Measurements from ENCODE around the gene PRDM16.

Gene PRDM16

DNA sequence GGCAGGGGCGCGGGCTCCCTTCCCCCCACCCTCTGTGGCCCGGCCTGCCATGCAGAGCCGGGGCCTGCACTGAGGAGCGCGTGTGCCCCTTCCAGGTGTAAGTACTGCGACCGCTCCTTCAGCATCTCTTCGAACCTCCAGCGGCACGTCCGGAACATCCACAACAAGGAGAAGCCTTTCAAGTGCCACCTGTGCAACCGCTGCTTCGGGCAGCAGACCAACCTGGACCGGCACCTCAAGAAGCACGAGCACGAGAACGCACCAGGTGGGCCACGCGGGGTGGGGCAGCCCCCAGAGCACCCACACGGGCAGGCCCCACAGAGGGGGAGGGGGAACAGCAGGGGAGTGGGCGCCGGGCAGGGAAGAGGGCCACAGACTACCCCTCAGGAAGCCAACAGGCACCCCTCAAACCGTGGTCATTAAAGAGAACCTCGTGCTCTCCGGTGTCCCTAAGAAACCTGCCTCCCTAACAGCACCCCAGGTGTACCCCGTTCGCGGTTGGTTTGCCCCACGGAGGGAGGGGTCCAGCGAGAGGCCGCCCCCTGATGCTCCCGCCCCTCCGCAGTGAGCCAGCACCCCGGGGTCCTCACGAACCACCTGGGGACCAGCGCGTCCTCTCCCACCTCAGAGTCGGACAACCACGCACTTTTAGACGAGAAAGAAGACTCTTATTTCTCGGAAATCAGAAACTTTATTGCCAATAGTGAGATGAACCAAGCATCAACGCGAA is 356.6 kb downstream of the PRDM16 start:
- Histone ChIP-seq H3K9ac (ENCODE audit: low read length) (no peak overlapping the region), H3K4me3 (ENCODE audit: low read length) (no peak overlapping the region), H3K36me3 (ENCODE audit: control insufficient read depth, insufficient read depth, low read length) (peaks cover 12% of the 10 kb centered on the region), H3K4me1 (ENCODE audit: control insufficient read depth, insufficient read depth, low read length) (peaks cover 43% of the 10 kb centered on the region), H3K27me3 (ENCODE audit: control insufficient read depth, insufficient read depth, low read length) (no peaks in the 10 kb centered on the region), H3K9me3 (ENCODE audit: control insufficient read depth, low read length) (no peaks in the 10 kb centered on the region)

DNA sequence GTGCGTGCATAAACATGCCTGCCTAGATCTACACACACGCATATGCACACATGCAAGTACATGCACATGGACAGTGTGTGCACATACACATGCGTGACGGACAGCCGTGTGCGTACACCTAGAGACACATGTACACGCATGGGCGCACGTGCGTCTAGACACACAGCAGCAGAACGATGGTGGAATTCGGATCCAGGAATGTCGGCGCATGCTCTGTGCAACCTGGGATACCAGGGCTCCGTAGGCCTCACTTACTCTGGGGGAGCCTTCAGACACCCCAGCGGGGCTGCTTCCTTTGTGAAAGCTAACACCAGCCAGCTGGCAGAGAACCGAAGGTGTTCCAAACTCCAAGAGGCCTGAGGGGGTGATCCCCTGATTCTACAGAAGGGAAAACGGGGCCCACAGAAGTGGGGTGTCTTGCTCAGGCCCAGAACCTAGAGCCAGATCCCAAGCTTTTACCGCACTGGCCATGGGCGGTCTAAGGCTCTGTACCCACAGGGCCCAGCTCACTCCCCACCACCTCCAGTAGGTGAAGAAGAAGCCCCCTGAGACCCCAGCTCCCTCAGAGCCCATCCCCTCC is 358.0 kb downstream of the PRDM16 start:
- Histone ChIP-seq H3K4me3 (ENCODE audit: low read length) (no peak overlapping the region), H3K4me1 (ENCODE audit: control insufficient read depth, insufficient read depth, low read length) (peaks cover 29% of the 10 kb centered on the region), H3K27me3 (ENCODE audit: control insufficient read depth, insufficient read depth, low read length) (no peaks in the 10 kb centered on the region), H3K9me3 (ENCODE audit: control insufficient read depth, low read length) (no peaks in the 10 kb centered on the region), H3K36me3 (ENCODE audit: control insufficient read depth, insufficient read depth, low read length) (peaks cover 12% of the 10 kb centered on the region), H3K9ac (ENCODE audit: low read length) (no peak overlapping the region)

DNA sequence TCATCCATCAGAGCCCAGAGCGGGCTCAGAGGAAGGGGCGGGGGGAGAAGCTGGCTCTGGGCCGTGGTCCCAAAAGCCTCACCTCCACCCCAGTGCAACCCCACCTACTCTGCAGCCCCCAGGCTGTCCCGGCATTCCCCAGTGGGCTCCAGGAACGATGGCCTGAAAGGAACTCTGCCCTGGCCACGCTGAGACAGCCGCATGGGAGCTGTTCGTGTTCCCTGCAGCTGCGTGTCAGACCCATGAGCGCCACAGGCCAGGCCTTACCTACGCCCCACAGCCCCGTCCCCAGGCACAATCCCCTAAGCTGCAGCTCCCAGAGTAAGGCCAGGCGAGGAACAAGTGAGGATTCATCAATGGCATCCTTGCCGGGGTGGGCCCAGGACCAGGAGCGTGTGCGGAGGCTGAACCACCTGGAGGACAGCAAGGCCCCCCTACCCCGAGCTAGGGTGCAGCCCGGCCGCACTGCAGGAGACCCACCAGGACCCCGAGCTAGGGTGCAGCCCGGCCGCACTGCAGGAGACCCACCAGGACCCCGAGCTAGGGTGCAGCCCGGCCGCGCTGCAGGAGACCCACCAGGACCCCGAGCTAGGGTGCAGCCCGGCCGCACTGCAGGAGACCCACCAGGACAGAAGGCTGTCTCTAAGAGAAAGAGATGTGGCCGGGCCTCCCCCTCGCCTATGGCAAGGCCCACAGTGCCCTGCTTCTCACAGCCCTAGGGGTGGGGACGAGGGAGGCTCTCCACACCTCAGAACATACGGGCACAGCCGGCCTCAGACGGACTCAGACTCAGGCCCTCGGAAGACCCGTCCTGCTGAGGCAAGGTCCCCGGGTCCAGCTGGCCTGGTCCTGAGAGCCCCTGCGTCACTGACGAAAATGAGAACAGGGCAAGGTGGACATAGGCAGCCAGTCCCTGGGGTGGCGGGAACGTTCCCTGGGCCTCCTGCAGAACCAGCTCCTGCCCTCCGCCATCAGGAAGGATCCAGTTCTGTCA is 359.0 kb downstream of the PRDM16 start:
- no peaks in the 10 kb centered on the region for H3K9me3 ChIP-seq (ENCODE audit: control insufficient read depth, low read length)
- H3K4me3 ChIP-seq (ENCODE audit: low read length): no peak overlapping the region
- H3K9ac ChIP-seq (ENCODE audit: low read length): no peak overlapping the region
- peaks cover 20% of the 10 kb centered on the region for H3K4me1 ChIP-seq (ENCODE audit: control insufficient read depth, insufficient read depth, low read length)
- H3K27me3 ChIP-seq (ENCODE audit: control insufficient read depth, insufficient read depth, low read length): no peaks in the 10 kb centered on the region
- peaks cover 12% of the 10 kb centered on the region for H3K36me3 ChIP-seq (ENCODE audit: control insufficient read depth, insufficient read depth, low read length)

DNA sequence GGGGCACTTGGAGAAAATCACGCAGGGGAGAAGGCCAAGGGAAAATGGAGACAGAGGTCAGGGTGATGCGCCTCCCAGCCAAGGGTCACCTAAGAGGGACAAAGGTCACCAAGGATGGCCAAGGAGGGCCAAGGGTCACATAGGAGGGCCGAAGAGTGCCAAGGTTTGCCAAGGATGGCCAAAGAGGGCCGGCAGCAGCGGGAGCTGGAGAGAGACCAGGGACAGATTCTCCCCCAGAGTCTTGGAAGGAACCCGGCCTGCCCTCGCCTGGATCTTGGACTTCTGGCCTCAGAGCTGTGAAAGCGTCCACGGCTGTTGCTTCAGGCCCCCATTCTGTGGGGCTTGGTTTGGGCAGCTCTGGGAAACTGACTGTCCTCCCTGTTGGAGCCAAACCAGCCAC is 359.9 kb downstream of the PRDM16 start:
- peaks cover 12% of the 10 kb centered on the region for H3K36me3 ChIP-seq (ENCODE audit: control insufficient read depth, insufficient read depth, low read length)
- no peak overlapping the region for H3K4me3 ChIP-seq (ENCODE audit: low read length)
- no peaks in the 10 kb centered on the region for H3K27me3 ChIP-seq (ENCODE audit: control insufficient read depth, insufficient read depth, low read length)
- H3K9ac ChIP-seq (ENCODE audit: low read length): no peak overlapping the region
- H3K4me1 ChIP-seq (ENCODE audit: control insufficient read depth, insufficient read depth, low read length): peaks cover 11% of the 10 kb centered on the region
- no peaks in the 10 kb centered on the region for H3K9me3 ChIP-seq (ENCODE audit: control insufficient read depth, low read length)

- no peak overlapping the region for H3K9ac ChIP-seq (ENCODE audit: low read length)
- H3K9me3 ChIP-seq (ENCODE audit: control insufficient read depth, low read length): no peaks in the 10 kb centered on the region
- peaks cover 12% of the 10 kb centered on the region for H3K36me3 ChIP-seq (ENCODE audit: control insufficient read depth, insufficient read depth, low read length)
- H3K27me3 ChIP-seq (ENCODE audit: control insufficient read depth, insufficient read depth, low read length): no peaks in the 10 kb centered on the region
- H3K4me3 ChIP-seq (ENCODE audit: low read length): no peak overlapping the region
- peaks cover 7% of the 10 kb centered on the region for H3K4me1 ChIP-seq (ENCODE audit: control insufficient read depth, insufficient read depth, low read length)
Measured at GRCh38 chr1:3429320-3429719, 360.3 kb downstream of the PRDM16 start.

GRCh38 chr1:3429766-3430165 is 360.8 kb downstream of the PRDM16 start:
- no peak overlapping the region for H3K9ac ChIP-seq (ENCODE audit: low read length)
- no peak overlapping the region for H3K4me3 ChIP-seq (ENCODE audit: low read length)
- H3K27me3 ChIP-seq (ENCODE audit: control insufficient read depth, insufficient read depth, low read length): no peaks in the 10 kb centered on the region
- H3K4me1 ChIP-seq (ENCODE audit: control insufficient read depth, insufficient read depth, low read length): peaks cover 2% of the 10 kb centered on the region
- peaks cover 12% of the 10 kb centered on the region for H3K36me3 ChIP-seq (ENCODE audit: control insufficient read depth, insufficient read depth, low read length)
- no peaks in the 10 kb centered on the region for H3K9me3 ChIP-seq (ENCODE audit: control insufficient read depth, low read length)

- peaks cover 12% of the 10 kb centered on the region for H3K36me3 ChIP-seq (ENCODE audit: control insufficient read depth, insufficient read depth, low read length)
Measured at GRCh38 chr1:3430406-3430805, 361.4 kb downstream of the PRDM16 start.

GRCh38 chr1:3430820-3431219 is 361.8 kb downstream of the PRDM16 start:
- H3K9me3 ChIP-seq (ENCODE audit: control insufficient read depth, low read length): no peaks in the 10 kb centered on the region
- H3K4me1 ChIP-seq (ENCODE audit: control insufficient read depth, insufficient read depth, low read length): no peaks in the 10 kb centered on the region
- no peak overlapping the region for H3K4me3 ChIP-seq (ENCODE audit: low read length)
- H3K27me3 ChIP-seq (ENCODE audit: control insufficient read depth, insufficient read depth, low read length): no peaks in the 10 kb centered on the region
- peaks cover 12% of the 10 kb centered on the region for H3K36me3 ChIP-seq (ENCODE audit: control insufficient read depth, insufficient read depth, low read length)
- H3K9ac ChIP-seq (ENCODE audit: low read length): no peak overlapping the region

More at GRCh38 chr1:3430406-3430805, 361.4 kb downstream of the PRDM16 start:
- Histone ChIP-seq H3K27me3 (ENCODE audit: control insufficient read depth, insufficient read depth, low read length) (no peaks in the 10 kb centered on the region), H3K4me3 (ENCODE audit: low read length) (no peak overlapping the region), H3K9me3 (ENCODE audit: control insufficient read depth, low read length) (no peaks in the 10 kb centered on the region), H3K9ac (ENCODE audit: low read length) (no peak overlapping the region), H3K4me1 (ENCODE audit: control insufficient read depth, insufficient read depth, low read length) (no peaks in the 10 kb centered on the region)

DNA sequence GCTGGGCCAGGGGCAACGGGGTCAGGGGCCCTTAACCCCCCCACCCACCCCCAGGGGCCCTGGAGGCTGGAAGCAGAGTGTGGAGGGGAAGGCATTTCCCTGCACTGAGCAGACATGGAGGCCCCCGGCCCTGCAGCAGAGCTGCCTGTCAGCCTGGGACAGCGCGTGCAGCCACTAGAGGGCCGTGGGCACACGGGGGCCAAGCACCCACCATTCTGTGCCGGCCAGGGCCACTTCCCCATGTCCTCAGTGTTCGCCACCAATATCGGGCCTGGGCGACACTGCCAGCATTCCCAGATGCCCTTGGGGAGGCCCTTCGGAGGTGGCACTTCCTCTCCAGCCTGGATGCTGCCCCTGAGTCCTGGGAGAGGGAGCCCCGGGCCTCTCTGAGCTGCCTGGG is 362.3 kb downstream of the PRDM16 start:
- Histone ChIP-seq H3K36me3 (ENCODE audit: control insufficient read depth, insufficient read depth, low read length) (peaks cover 12% of the 10 kb centered on the region), H3K4me3 (ENCODE audit: low read length) (no peak overlapping the region), H3K9ac (ENCODE audit: low read length) (no peak overlapping the region), H3K27me3 (ENCODE audit: control insufficient read depth, insufficient read depth, low read length) (no peaks in the 10 kb centered on the region), H3K4me1 (ENCODE audit: control insufficient read depth, insufficient read depth, low read length) (no peaks in the 10 kb centered on the region), H3K9me3 (ENCODE audit: control insufficient read depth, low read length) (no peaks in the 10 kb centered on the region)

DNA sequence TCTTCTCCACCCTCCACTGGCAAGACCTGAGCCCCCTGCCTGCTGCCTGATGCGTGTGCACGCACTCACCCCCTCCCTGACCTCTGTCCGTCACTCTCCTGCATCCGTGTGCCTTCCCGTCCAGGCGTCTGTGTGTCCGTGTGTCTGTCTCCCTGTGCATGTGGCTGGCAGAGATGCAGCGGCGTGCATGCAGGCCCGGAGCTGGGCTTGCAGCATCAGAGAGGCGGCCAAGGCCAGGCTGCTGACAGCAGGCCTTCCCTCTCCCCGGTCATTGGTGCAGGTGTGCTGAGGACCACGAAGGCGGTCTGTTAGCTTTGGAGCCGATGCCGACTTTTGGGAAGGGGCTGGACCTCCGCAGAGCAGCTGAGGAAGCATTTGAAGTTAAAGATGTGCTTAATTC is 362.7 kb downstream of the PRDM16 start:
- H3K4me1 ChIP-seq (ENCODE audit: control insufficient read depth, insufficient read depth, low read length): no peaks in the 10 kb centered on the region
- H3K9ac ChIP-seq (ENCODE audit: low read length): no peak overlapping the region
- peaks cover 8% of the 10 kb centered on the region for H3K36me3 ChIP-seq (ENCODE audit: control insufficient read depth, insufficient read depth, low read length)
- H3K4me3 ChIP-seq (ENCODE audit: low read length): no peak overlapping the region
- H3K9me3 ChIP-seq (ENCODE audit: control insufficient read depth, low read length): no peaks in the 10 kb centered on the region
- no peaks in the 10 kb centered on the region for H3K27me3 ChIP-seq (ENCODE audit: control insufficient read depth, insufficient read depth, low read length)

GRCh38 chr1:3432306-3432705 is 363.3 kb downstream of the PRDM16 start:
- no peaks in the 10 kb centered on the region for H3K4me1 ChIP-seq (ENCODE audit: control insufficient read depth, insufficient read depth, low read length)
- H3K27me3 ChIP-seq (ENCODE audit: control insufficient read depth, insufficient read depth, low read length): no peaks in the 10 kb centered on the region
- H3K9me3 ChIP-seq (ENCODE audit: control insufficient read depth, low read length): no peaks in the 10 kb centered on the region
- peaks cover 2% of the 10 kb centered on the region for H3K36me3 ChIP-seq (ENCODE audit: control insufficient read depth, insufficient read depth, low read length)
- H3K9ac ChIP-seq (ENCODE audit: low read length): no peak overlapping the region
- H3K4me3 ChIP-seq (ENCODE audit: low read length): no peak overlapping the region

DNA sequence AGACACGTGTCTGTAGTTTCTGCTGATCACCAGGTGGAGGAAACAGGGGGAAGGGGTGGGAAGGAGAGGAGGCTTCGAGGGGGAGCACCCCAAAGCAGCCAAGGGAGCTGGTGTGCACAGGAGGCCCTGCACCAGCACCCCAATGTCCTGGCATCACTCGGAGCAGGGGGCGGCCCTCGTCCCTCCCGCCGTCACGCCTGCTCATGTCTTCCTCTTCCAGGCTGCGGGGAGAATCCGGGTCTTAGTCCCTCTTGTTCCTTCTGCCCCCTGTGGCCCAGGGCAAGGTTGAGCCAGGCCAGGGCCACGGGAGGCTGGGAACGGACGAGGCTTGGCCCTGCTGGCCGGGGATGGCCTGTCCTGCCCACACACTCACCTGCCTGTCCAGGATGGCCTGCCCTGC is 364.1 kb downstream of the PRDM16 start:
- H3K9me3 ChIP-seq (ENCODE audit: control insufficient read depth, low read length): no peaks in the 10 kb centered on the region
- H3K4me1 ChIP-seq (ENCODE audit: control insufficient read depth, insufficient read depth, low read length): no peaks in the 10 kb centered on the region
- H3K9ac ChIP-seq (ENCODE audit: low read length): no peak overlapping the region
- H3K27me3 ChIP-seq (ENCODE audit: control insufficient read depth, insufficient read depth, low read length): no peaks in the 10 kb centered on the region
- no peak overlapping the region for H3K4me3 ChIP-seq (ENCODE audit: low read length)
- H3K36me3 ChIP-seq (ENCODE audit: control insufficient read depth, insufficient read depth, low read length): no peaks in the 10 kb centered on the region
